PC-3 (cell line): ENCODE measurements around the gene SPESP1. TPM values are rescaled to one million over a fixed set of nuclear protein-coding genes. Genes with fewer than 3 reads are reported as not detected.

Experiments
- ATAC-seq: fragments of 200-7000 bp; cut with Tn5 transposase; 2 replicates; pipeline ENCODE4 v1.9.1; 2020; ENCODE audit warnings: mild to moderate bottlenecking, moderate library complexity
- BruUV-seq: library from RNA; stranded (reverse); fragments of 400-500 nt; replicated peaks from 2 replicates; lab custom pipeline; 2021; lab: Mats Ljungman, UMichigan
- CTCF ChIA-PET: fragments of 300-600 bp; sonication (Branson Sonifier 250); formaldehyde crosslinking; loops from one replicate; lab custom pipeline; 2022; ENCODE audit warnings: antibody characterized with exemption; lab: Charles Lee
- POLR2A ChIA-PET: fragments of 300-600 bp; sonication (Branson Sonifier 250); formaldehyde crosslinking; loops from one replicate; lab custom pipeline; 2022; ENCODE audit warnings: antibody characterized with exemption; ENCODE audit not compliant: unreplicated experiment; lab: Charles Lee
- DNase-seq: peaks from one replicate; pipeline ENCODE4 v3.0.0-alpha.2; 2015
- H2AFZ ChIP-seq: fragments of 300-600 bp; sonication (generic); 2 replicates; pipeline ENCODE4 v1.6.0; 2016; ENCODE audit warnings: antibody characterized with exemption, low read length
- H3F3A ChIP-seq: fragments of 300-600 bp; sonication (generic); one replicate; pipeline ENCODE4 v1.6.0; 2017; ENCODE audit warnings: antibody characterized with exemption, low read length, control low read depth, mild to moderate bottlenecking; ENCODE audit not compliant: unreplicated experiment
- H3K27ac ChIP-seq: fragments of 300-600 bp; sonication (generic); 2 replicates; pipeline ENCODE4 v1.5.1; 2016; ENCODE audit warnings: mild to moderate bottlenecking, low read length
- H3K27me3 ChIP-seq: fragments of 300-600 bp; sonication (generic); 2 replicates; pipeline ENCODE4 v1.6.1; 2016; ENCODE audit warnings: low read length, mixed read lengths
- H3K36me3 ChIP-seq: fragments of 300-600 bp; sonication (generic); 2 replicates; pipeline ENCODE4 v1.6.1; 2016; ENCODE audit warnings: low read depth, mixed run types, low read length, mixed read lengths
- H3K4me1 ChIP-seq: fragments of 300-600 bp; sonication (generic); 2 replicates; pipeline ENCODE4 v1.5.1; 2016; ENCODE audit warnings: low read length; ENCODE audit not compliant: insufficient read depth
- H3K4me2 ChIP-seq: fragments of 300-600 bp; sonication (generic); 2 replicates; pipeline ENCODE4 v1.6.0; 2016; ENCODE audit warnings: low read length
- H3K4me3 ChIP-seq: fragments of 300-600 bp; sonication (generic); 2 replicates; pipeline ENCODE4 v1.5.1; 2016; ENCODE audit warnings: mild to moderate bottlenecking, low read length, mixed read lengths
- H3K79me2 ChIP-seq: fragments of 300-600 bp; sonication (generic); 2 replicates; pipeline ENCODE4 v1.6.1; 2017; ENCODE audit warnings: low read length, mixed read lengths
- H3K9ac ChIP-seq: fragments of 300-600 bp; sonication (generic); 2 replicates; pipeline ENCODE4 v1.6.0; 2016; ENCODE audit warnings: mild to moderate bottlenecking, low read length
- H3K9me2 ChIP-seq: fragments of 300-600 bp; sonication (generic); replicated peaks from 2 replicates; pipeline ENCODE4 v1.6.1; 2016; ENCODE audit warnings: mixed run types, low read length, mixed read lengths
- H3K9me3 ChIP-seq: fragments of 300-600 bp; sonication (generic); 2 replicates; pipeline ENCODE4 v1.6.1; 2016; ENCODE audit warnings: low read length, mixed read lengths
- H4K20me1 ChIP-seq: fragments of 300-600 bp; sonication (generic); 2 replicates; pipeline ENCODE4 v1.6.1; 2016; ENCODE audit warnings: low read length, mixed read lengths
- EZH2 ChIP-seq: fragments of 300-600 bp; sonication (generic); IDR thresholded peaks from one replicate; pipeline ENCODE4 v1.6.1; 2017; ENCODE audit warnings: antibody characterized with exemption, mild to moderate bottlenecking, low read length; ENCODE audit not compliant: unreplicated experiment
- EZH2phosphoT487 ChIP-seq: fragments of 300-600 bp; sonication (generic); IDR thresholded peaks from 2 replicates; pipeline ENCODE4 v1.6.1; 2018; ENCODE audit warnings: mild to moderate bottlenecking, antibody characterized with exemption, low read length, borderline replicate concordance
- intact Hi-C: fragments of 100-400 bp; cut with micrococcal nuclease; formaldehyde crosslinking; loops from 2 replicates; pipeline ENCODE4 v1.9.0; 2023
- total RNA-seq: library from RNA; depleted of rRNA; stranded (reverse); fragments of >200 nt; gene quantifications from 2 replicates; pipeline ENCODE4 v1.2.3, GENCODE V29; 2014
- TF ChIP-seq, protein P1 (sequence below): fragments of 300-600 bp; sonication (generic); conservative IDR thresholded peaks from 2 replicates; pipeline ENCODE4 v1.5.1; 2017; ENCODE audit warnings: antibody characterized with exemption, low read depth, mild to moderate bottlenecking, low read length

SPESP1 gene
- total RNA-seq, 1 experiment from 2014 or later, result not detected

DNA sequence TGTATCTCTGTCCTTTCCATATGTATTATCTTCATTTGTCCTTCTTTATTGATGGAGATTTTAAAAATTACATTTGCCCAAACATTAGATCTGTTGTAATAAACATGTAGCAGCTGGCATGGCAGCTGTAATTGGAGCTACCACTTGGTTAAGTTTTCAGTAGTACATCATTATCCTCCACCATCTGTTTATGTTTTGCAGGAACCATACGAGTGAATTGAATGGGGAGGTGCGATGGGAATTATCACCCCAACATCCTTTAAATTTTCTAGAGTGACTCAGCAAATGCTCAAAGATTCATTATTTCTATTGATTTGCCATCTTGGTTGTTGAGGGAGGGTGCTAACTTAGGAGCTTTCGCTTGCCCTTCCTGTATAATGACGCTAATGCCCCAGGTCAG, 51.6 kb downstream of the SPESP1 start:
- H3K9me2 ChIP-seq, result no peaks in the 10 kb centered on the region
- BruUV-seq, result no TSS peak
- ATAC-seq, result no peak
- no peak overlapping the region for H3K9ac ChIP-seq
- DNase-seq, result no peak
- ChIA-PET CTCF (no interaction called here), POLR2A (no interaction called here)
- H3K27ac ChIP-seq, result no peak overlapping the region
- H3K4me2 ChIP-seq, result no peak overlapping the region
- H3K27me3 ChIP-seq, result no peaks in the 10 kb centered on the region
- H3K4me3 ChIP-seq, result no peak overlapping the region
- H3K79me2 ChIP-seq, result no peaks in the 10 kb centered on the region
- TF ChIP-seq, protein P1, sequence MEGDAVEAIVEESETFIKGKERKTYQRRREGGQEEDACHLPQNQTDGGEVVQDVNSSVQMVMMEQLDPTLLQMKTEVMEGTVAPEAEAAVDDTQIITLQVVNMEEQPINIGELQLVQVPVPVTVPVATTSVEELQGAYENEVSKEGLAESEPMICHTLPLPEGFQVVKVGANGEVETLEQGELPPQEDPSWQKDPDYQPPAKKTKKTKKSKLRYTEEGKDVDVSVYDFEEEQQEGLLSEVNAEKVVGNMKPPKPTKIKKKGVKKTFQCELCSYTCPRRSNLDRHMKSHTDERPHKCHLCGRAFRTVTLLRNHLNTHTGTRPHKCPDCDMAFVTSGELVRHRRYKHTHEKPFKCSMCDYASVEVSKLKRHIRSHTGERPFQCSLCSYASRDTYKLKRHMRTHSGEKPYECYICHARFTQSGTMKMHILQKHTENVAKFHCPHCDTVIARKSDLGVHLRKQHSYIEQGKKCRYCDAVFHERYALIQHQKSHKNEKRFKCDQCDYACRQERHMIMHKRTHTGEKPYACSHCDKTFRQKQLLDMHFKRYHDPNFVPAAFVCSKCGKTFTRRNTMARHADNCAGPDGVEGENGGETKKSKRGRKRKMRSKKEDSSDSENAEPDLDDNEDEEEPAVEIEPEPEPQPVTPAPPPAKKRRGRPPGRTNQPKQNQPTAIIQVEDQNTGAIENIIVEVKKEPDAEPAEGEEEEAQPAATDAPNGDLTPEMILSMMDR, result no peak
- TF ChIP-seq EZH2, result no peak
- no peak for TF ChIP-seq EZH2phosphoT487
- H3F3A ChIP-seq, result no peaks in the 10 kb centered on the region
- H3K36me3 ChIP-seq, result no peaks in the 10 kb centered on the region
- intact Hi-C loops, result no loop called here
- H3K4me1 ChIP-seq, result no peaks in the 10 kb centered on the region
- H3K9me3 ChIP-seq, result no peaks in the 10 kb centered on the region
- H4K20me1 ChIP-seq, result no peaks in the 10 kb centered on the region
- H2AFZ ChIP-seq, result no peak overlapping the region

GRCh38 chr15:68982976-68983563, 52.7 kb downstream of the SPESP1 start:
- intact Hi-C loops, result no loop called here
- H3K4me1 ChIP-seq, result no peaks in the 10 kb centered on the region
- ATAC-seq, result no peak

DNA sequence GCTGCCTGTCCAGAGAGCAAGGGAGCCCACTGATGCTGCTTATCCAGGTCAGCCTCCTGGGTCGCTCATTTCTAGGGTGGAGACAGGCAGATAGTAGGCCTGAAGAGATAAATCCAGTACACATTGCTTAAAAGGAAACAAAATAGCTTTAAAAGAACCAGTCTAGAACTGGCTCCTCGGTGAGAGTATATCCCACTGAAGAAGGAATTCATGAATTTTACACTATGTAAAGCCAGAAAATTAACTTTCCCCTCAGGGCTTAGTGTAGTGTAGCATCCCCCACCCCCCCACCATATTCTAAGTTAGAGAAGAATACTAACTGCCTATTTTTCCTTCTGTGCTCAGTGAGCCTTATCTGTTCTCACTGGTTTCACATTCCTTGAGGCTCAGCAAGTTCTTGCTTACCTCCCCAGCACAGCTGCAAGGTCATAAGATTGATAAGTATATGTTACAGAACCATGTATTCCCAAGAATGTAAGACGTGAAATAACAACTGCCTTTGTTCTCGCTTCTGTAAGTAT, 53.7 kb downstream of the SPESP1 start:
- no peak overlapping the region for H2AFZ ChIP-seq
- ATAC-seq (no peak), DNase-seq (no peak)
- H3K9me3 ChIP-seq, result no peaks in the 10 kb centered on the region
- H3K4me2 ChIP-seq, result no peak overlapping the region
- H3K27ac ChIP-seq, result no peak overlapping the region
- TF ChIP-seq EZH2phosphoT487, result no peak
- TF ChIP-seq EZH2, result no peak
- TF ChIP-seq, protein P1, result no peak
- ChIA-PET CTCF (no interaction called here), POLR2A (interaction anchor here (0.7 kb wide), 1 partner anchor 610 kb away, joined by 4 read pairs; no protein-coding TSS in a partner anchor)
- intact Hi-C loops, result no loop called here
- no peak overlapping the region for H3K4me3 ChIP-seq
- H3K27me3 ChIP-seq, result no peaks in the 10 kb centered on the region
- no TSS peak for BruUV-seq
- H3K9ac ChIP-seq, result no peak overlapping the region
- no peaks in the 10 kb centered on the region for H3K36me3 ChIP-seq
- no peaks in the 10 kb centered on the region for H3K4me1 ChIP-seq
- no peaks in the 10 kb centered on the region for H3F3A ChIP-seq
- no peaks in the 10 kb centered on the region for H3K79me2 ChIP-seq
- no peaks in the 10 kb centered on the region for H4K20me1 ChIP-seq
- no peaks in the 10 kb centered on the region for H3K9me2 ChIP-seq

More at GRCh38 chr15:68982976-68983563, 52.7 kb downstream of the SPESP1 start:
- no peaks in the 10 kb centered on the region for H3F3A ChIP-seq
- BruUV-seq, result no TSS peak
- no peak for DNase-seq
- no peak overlapping the region for H2AFZ ChIP-seq
- no peak overlapping the region for H3K9ac ChIP-seq
- ChIA-PET CTCF (no interaction called here), POLR2A (no interaction called here)
- H3K27me3 ChIP-seq, result no peaks in the 10 kb centered on the region
- no peaks in the 10 kb centered on the region for H3K9me2 ChIP-seq
- no peak overlapping the region for H3K4me2 ChIP-seq
- H3K79me2 ChIP-seq, result no peaks in the 10 kb centered on the region
- no peak overlapping the region for H3K4me3 ChIP-seq
- TF ChIP-seq EZH2phosphoT487 (no peak), EZH2 (no peak)
- TF ChIP-seq, protein P1, result no peak
- no peaks in the 10 kb centered on the region for H3K9me3 ChIP-seq
- H3K27ac ChIP-seq, result no peak overlapping the region
- H4K20me1 ChIP-seq, result no peaks in the 10 kb centered on the region
- H3K36me3 ChIP-seq, result no peaks in the 10 kb centered on the region
